Iris pigment epithelial cell (primary cell): Measurements from ENCODE around the gene XKR7.
"Not testable (repeated sequence)": the region's sequence is repeated elsewhere in the genome, so short reads cannot be mapped to it uniquely, and the experiment has no call there.

ENCODE experiments used
- DNase-seq: peaks from one replicate; pipeline ENCODE4 v3.0.0-alpha.2; 2011; ENCODE audit warnings: low read depth

Gene XKR7

GRCh38 chr20:32017711-32018251, 49.8 kb downstream of the XKR7 start:
- DNase-seq = no peak

GRCh38 chr20:32018269-32019155, 50.6 kb downstream of the XKR7 start:
- no peak for DNase-seq

- no peak for DNase-seq
Measured at GRCh38 chr20:32019156-32019510, 51.2 kb downstream of the XKR7 start.

GRCh38 chr20:32019563-32020463, 51.9 kb downstream of the XKR7 start:
- DNase-seq = no peak

- no peak for DNase-seq
Measured at GRCh38 chr20:32021091-32021490, 53.1 kb downstream of the XKR7 start.

GRCh38 chr20:32024683-32025295, 56.8 kb downstream of the XKR7 start:
- DNase-seq = no peak

- no peak for DNase-seq
Measured at GRCh38 chr20:32027643-32028042, 59.7 kb downstream of the XKR7 start.

GRCh38 chr20:32028647-32029372, 60.9 kb downstream of the XKR7 start:
- no peak for DNase-seq

GRCh38 chr20:32029561-32029960, 61.6 kb downstream of the XKR7 start:
- DNase-seq = no peak

GRCh38 chr20:32031007-32031958, 63.3 kb downstream of the XKR7 start:
- peak; percentile 59 for DNase-seq

- DNase-seq = no peak
Measured at GRCh38 chr20:32033316-32033715, 65.4 kb downstream of the XKR7 start.

- DNase-seq = not testable (repeated sequence)
Measured at GRCh38 chr20:32033721-32034120, 65.8 kb downstream of the XKR7 start.

- DNase-seq = no peak
Measured at GRCh38 chr20:32034581-32035425, 66.9 kb downstream of the XKR7 start.

- DNase-seq = no peak
Measured at GRCh38 chr20:32035426-32035779, 67.5 kb downstream of the XKR7 start.

- no peak for DNase-seq
Measured at GRCh38 chr20:32036252-32036651, 68.3 kb downstream of the XKR7 start.

- DNase-seq = no peak
Measured at GRCh38 chr20:32036716-32037485, 69.0 kb downstream of the XKR7 start.

GRCh38 chr20:32037929-32038328, 70.0 kb downstream of the XKR7 start:
- peak; percentile 54 for DNase-seq

- no peak for DNase-seq
Measured at GRCh38 chr20:32040142-32040953, 72.4 kb downstream of the XKR7 start.
